Mesenchymal stem cell (in vitro differentiated cells and primary cell): Measurements from ENCODE around the gene SCYGR7.
A peak's percentile ranks its signal among the peaks of the same experiment; 100 is the strongest.
"Not testable (repeated sequence)": the region's sequence is repeated elsewhere in the genome, so short reads cannot be mapped to it uniquely, and the experiment has no call there.

Experiments
- DNase-seq: peaks from one replicate; pipeline ENCODE4 v3.0.0-alpha.2; 2013
- H2AFZ ChIP-seq: one replicate; pipeline ENCODE4 v1.6.1; 2013; ENCODE audit warnings: low read depth, mild to moderate bottlenecking, control low read depth, inconsistent platforms, low read length, moderate library complexity
- H2AK5ac ChIP-seq: 2 replicates; pipeline ENCODE4 v1.6.1; 2013; ENCODE audit warnings: low read length, moderate library complexity, mild to moderate bottlenecking, inconsistent platforms; ENCODE audit not compliant: severe bottlenecking
- H2BK120ac ChIP-seq: one replicate; pipeline ENCODE4 v1.6.1; 2013; ENCODE audit warnings: low read depth, mild to moderate bottlenecking, inconsistent platforms, low read length, moderate library complexity
- H2BK12ac ChIP-seq, 2 experiments: one replicate each; pipeline ENCODE4 v1.6.1; 2013; ENCODE audit warnings: inconsistent platforms in 2 of 2, low read length in 2 of 2, mild to moderate bottlenecking in 2 of 2, moderate library complexity in 2 of 2, control low read depth in 1 of 2
- H2BK15ac ChIP-seq: one replicate; pipeline ENCODE4 v1.6.1; 2013; ENCODE audit warnings: mild to moderate bottlenecking, low read depth, inconsistent platforms; ENCODE audit not compliant: poor library complexity, severe bottlenecking
- H2BK5ac ChIP-seq: 2 replicates; pipeline ENCODE4 v1.6.1; 2013; ENCODE audit warnings: low read depth, mild to moderate bottlenecking, low read length, control low read depth, inconsistent platforms; ENCODE audit not compliant: poor library complexity, severe bottlenecking
- H3K14ac ChIP-seq, 2 experiments: one replicate each; pipeline ENCODE4 v1.6.1; 2013; ENCODE audit warnings: inconsistent platforms in 2 of 2, low read length in 2 of 2, control low read depth in 1 of 2, mild to moderate bottlenecking in 1 of 2, moderate library complexity in 1 of 2
- H3K18ac ChIP-seq, 2 experiments: one replicate each; pipeline ENCODE4 v1.6.1; 2013; ENCODE audit warnings: inconsistent platforms in 2 of 2, low read length in 2 of 2, control low read depth in 1 of 2, low read depth in 1 of 2, mild to moderate bottlenecking in 1 of 2
- H3K23ac ChIP-seq, 2 experiments: one replicate each; pipeline ENCODE4 v1.6.1; 2013; ENCODE audit warnings: inconsistent platforms in 2 of 2, low read length in 2 of 2, mild to moderate bottlenecking in 2 of 2, moderate library complexity in 2 of 2, control low read depth in 1 of 2
- H3K27ac ChIP-seq: 2 replicates; pipeline ENCODE4 v1.5.1; 2013; ENCODE audit warnings: mild to moderate bottlenecking, moderate library complexity, low read length, control low read depth, inconsistent platforms; ENCODE audit not compliant: poor library complexity, severe bottlenecking
- H3K27me3 ChIP-seq, 2 experiments: 2 replicates each; pipeline versions ENCODE4 v1.6.1 to v1.7.0; 2013; ENCODE audit warnings: low read length in 2 of 2, mild to moderate bottlenecking in 2 of 2, moderate library complexity in 2 of 2, control low read depth in 1 of 2, inconsistent platforms in 1 of 2; ENCODE audit not compliant: control insufficient read depth in 1 of 2, insufficient read depth in 1 of 2
- H3K36me3 ChIP-seq, 2 experiments: 2 replicates each; pipeline versions ENCODE4 v1.6.1 to v1.7.0; 2013; ENCODE audit warnings: low read length in 2 of 2, control low read depth in 1 of 2, inconsistent platforms in 1 of 2, low read depth in 1 of 2, mild to moderate bottlenecking in 1 of 2; ENCODE audit not compliant: insufficient read depth in 2 of 2, control insufficient read depth in 1 of 2
- H3K4ac ChIP-seq, 2 experiments: one replicate each; pipeline ENCODE4 v1.6.1; 2013; ENCODE audit warnings: inconsistent platforms in 2 of 2, low read length in 2 of 2, mild to moderate bottlenecking in 2 of 2, moderate library complexity in 2 of 2, control low read depth in 1 of 2, low read depth in 1 of 2
- H3K4me1 ChIP-seq: 2 replicates; pipeline ENCODE4 v1.6.1; 2013; ENCODE audit warnings: low read depth, low read length, control low read depth; ENCODE audit not compliant: control insufficient read depth, insufficient read depth
- H3K4me2 ChIP-seq: 2 replicates; pipeline ENCODE4 v1.6.1; 2013; ENCODE audit warnings: low read length, mild to moderate bottlenecking, inconsistent platforms; ENCODE audit not compliant: poor library complexity, severe bottlenecking
- H3K4me3 ChIP-seq, 2 experiments: 2 replicates each; pipeline versions ENCODE4 v1.5.1 to v1.7.0; 2013; ENCODE audit warnings: low read length in 2 of 2, mild to moderate bottlenecking in 2 of 2, control low read depth in 1 of 2, low read depth in 1 of 2; ENCODE audit not compliant: insufficient read depth in 1 of 2
- H3K79me1 ChIP-seq: replicated peaks from 2 replicates; pipeline ENCODE4 v1.6.1; 2013; ENCODE audit warnings: mild to moderate bottlenecking, control low read depth, low read length, inconsistent platforms; ENCODE audit not compliant: poor library complexity, severe bottlenecking
- H3K9ac ChIP-seq: 2 replicates; pipeline ENCODE4 v1.7.0; 2013; ENCODE audit warnings: mild to moderate bottlenecking, low read length, moderate library complexity
- H3K9me3 ChIP-seq: 2 replicates; pipeline ENCODE4 v1.7.0; 2013; ENCODE audit warnings: mild to moderate bottlenecking, low read length; ENCODE audit not compliant: control insufficient read depth
- H4K8ac ChIP-seq: one replicate; pipeline ENCODE4 v1.6.1; 2013; ENCODE audit warnings: inconsistent platforms, mild to moderate bottlenecking, low read length, moderate library complexity
- H4K91ac ChIP-seq: one replicate; pipeline ENCODE4 v1.6.1; 2013; ENCODE audit warnings: mild to moderate bottlenecking, low read length, inconsistent platforms
- WGBS: methylation state at CpG from one replicate; pipeline ENCODE4 v1.1.7; 2013; ENCODE audit warnings: mixed read lengths; 5-methylcytosine and 5-hydroxymethylcytosine counted together

The SCYGR7 gene

GRCh38 chr2:227748079-227748478, 19.9 kb downstream of the SCYGR7 start:
- no peak overlapping the region for H4K8ac ChIP-seq
- no peak for DNase-seq
- no peak overlapping the region for H3K4me2 ChIP-seq
- no peak overlapping the region for H3K27ac ChIP-seq
- H2AK5ac ChIP-seq = no peak overlapping the region
- no peaks in the 10 kb centered on the region for H3K27me3 ChIP-seq
- no peak overlapping the region for H2BK120ac ChIP-seq
- H3K9me3 ChIP-seq = no peaks in the 10 kb centered on the region
- H3K4ac ChIP-seq = no peak overlapping the region
- no peak overlapping the region for H2AFZ ChIP-seq
- H3K18ac ChIP-seq = no peak overlapping the region
- no peak overlapping the region for H2BK5ac ChIP-seq
- H3K14ac ChIP-seq = no peak overlapping the region
- H3K79me1 ChIP-seq = no peaks in the 10 kb centered on the region
- H2BK15ac ChIP-seq = no peak overlapping the region
- no peak overlapping the region for H3K4me3 ChIP-seq
- H3K23ac ChIP-seq = no peak overlapping the region
- WGBS = 45% methylated on average over 6 of the region's 6 CpGs
- no peak overlapping the region for H3K9ac ChIP-seq
- H3K36me3 ChIP-seq = no peaks in the 10 kb centered on the region
- H4K91ac ChIP-seq = no peak overlapping the region
- no peak overlapping the region for H2BK12ac ChIP-seq
- no peaks in the 10 kb centered on the region for H3K4me1 ChIP-seq

- not testable (repeated sequence) for H2BK12ac ChIP-seq
Measured at GRCh38 chr2:227756261-227756660, 28.1 kb downstream of the SCYGR7 start.

GRCh38 chr2:227759411-227760118, 31.4 kb downstream of the SCYGR7 start:
- whole genome bisulfite sequencing = 69% methylated on average over 13 of the region's 13 CpGs
- Histone ChIP-seq H3K23ac (no peak overlapping the region), H2AK5ac (peak overlapping the region; percentile 68), H3K4me1 (peaks cover 18% of the 10 kb centered on the region), H2AFZ (no peak overlapping the region), H2BK5ac (peak overlapping the region; percentile 39), H3K4me2 (peak overlapping the region; percentile 33), H2BK12ac (no peak overlapping the region), H3K27ac (peak overlapping the region; percentile 77), H3K79me1 (no peaks in the 10 kb centered on the region), H2BK15ac (no peak overlapping the region), H3K18ac (no peak overlapping the region), H4K8ac (no peak overlapping the region), H3K4ac (no peak overlapping the region), H4K91ac (no peak overlapping the region), H3K9ac (no peak overlapping the region), H3K27me3 (no peaks in the 10 kb centered on the region), H3K14ac (no peak overlapping the region), H3K36me3 (no peaks in the 10 kb centered on the region), H2BK120ac (no peak overlapping the region), H3K9me3 (no peaks in the 10 kb centered on the region), H3K4me3 (no peak overlapping the region)
- DNase-seq = no peak

More at GRCh38 chr2:227756261-227756660, 28.1 kb downstream of the SCYGR7 start:
- H4K91ac ChIP-seq, H3K4me2 ChIP-seq, H3K14ac ChIP-seq, H2AK5ac ChIP-seq, H3K36me3 ChIP-seq, H3K79me1 ChIP-seq, H3K9ac ChIP-seq, H2BK120ac ChIP-seq, H3K9me3 ChIP-seq, H3K18ac ChIP-seq, H2BK5ac ChIP-seq, H2AFZ ChIP-seq, DNase-seq, H3K4ac ChIP-seq, H4K8ac ChIP-seq, H3K23ac ChIP-seq, H3K27ac ChIP-seq, H2BK15ac ChIP-seq, H3K27me3 ChIP-seq, H3K4me3 ChIP-seq: not testable (repeated sequence)
- H3K4me1 ChIP-seq = peaks cover 11% of the 10 kb centered on the region
- WGBS = 75% methylated on average over 4 of the region's 4 CpGs

- H3K18ac ChIP-seq = no peak overlapping the region
- no peak overlapping the region for H3K4me2 ChIP-seq
Measured at GRCh38 chr2:227761740-227762476, 33.8 kb downstream of the SCYGR7 start.

More at GRCh38 chr2:227761740-227762476, 33.8 kb downstream of the SCYGR7 start:
- no peak overlapping the region for H3K4ac ChIP-seq
- H2AFZ ChIP-seq = no peak overlapping the region
- no peak overlapping the region for H4K91ac ChIP-seq
- peak overlapping the region; percentile 56 for H3K27ac ChIP-seq
- no peak overlapping the region for H2BK5ac ChIP-seq
- H2BK15ac ChIP-seq = no peak overlapping the region
- DNase-seq = no peak
- H3K4me3 ChIP-seq = no peak overlapping the region
- no peak overlapping the region for H3K14ac ChIP-seq
- no peak overlapping the region for H3K23ac ChIP-seq
- no peaks in the 10 kb centered on the region for H3K27me3 ChIP-seq
- no peaks in the 10 kb centered on the region for H3K79me1 ChIP-seq
- no peaks in the 10 kb centered on the region for H3K9me3 ChIP-seq
- 88% methylated on average over 3 of the region's 6 CpGs for WGBS
- H2AK5ac ChIP-seq = no peak overlapping the region
- H3K9ac ChIP-seq = no peak overlapping the region
- H3K36me3 ChIP-seq = no peaks in the 10 kb centered on the region
- H2BK120ac ChIP-seq = no peak overlapping the region
- H4K8ac ChIP-seq = no peak overlapping the region
- no peak overlapping the region for H2BK12ac ChIP-seq
- H3K4me1 ChIP-seq = peaks cover 22% of the 10 kb centered on the region
